ENCODE data around the gene USH1G. TPM values are rescaled to one million over a fixed set of nuclear protein-coding genes. Genes with fewer than 3 reads are reported as not detected.

The USH1G gene
- total and polyA plus RNA-seq, 2 of the 13 experiments (the other 11 are each of a cell fraction or from before 2014, with no cell fraction given) = 0.04 TPM; not detected in 1

DNA sequence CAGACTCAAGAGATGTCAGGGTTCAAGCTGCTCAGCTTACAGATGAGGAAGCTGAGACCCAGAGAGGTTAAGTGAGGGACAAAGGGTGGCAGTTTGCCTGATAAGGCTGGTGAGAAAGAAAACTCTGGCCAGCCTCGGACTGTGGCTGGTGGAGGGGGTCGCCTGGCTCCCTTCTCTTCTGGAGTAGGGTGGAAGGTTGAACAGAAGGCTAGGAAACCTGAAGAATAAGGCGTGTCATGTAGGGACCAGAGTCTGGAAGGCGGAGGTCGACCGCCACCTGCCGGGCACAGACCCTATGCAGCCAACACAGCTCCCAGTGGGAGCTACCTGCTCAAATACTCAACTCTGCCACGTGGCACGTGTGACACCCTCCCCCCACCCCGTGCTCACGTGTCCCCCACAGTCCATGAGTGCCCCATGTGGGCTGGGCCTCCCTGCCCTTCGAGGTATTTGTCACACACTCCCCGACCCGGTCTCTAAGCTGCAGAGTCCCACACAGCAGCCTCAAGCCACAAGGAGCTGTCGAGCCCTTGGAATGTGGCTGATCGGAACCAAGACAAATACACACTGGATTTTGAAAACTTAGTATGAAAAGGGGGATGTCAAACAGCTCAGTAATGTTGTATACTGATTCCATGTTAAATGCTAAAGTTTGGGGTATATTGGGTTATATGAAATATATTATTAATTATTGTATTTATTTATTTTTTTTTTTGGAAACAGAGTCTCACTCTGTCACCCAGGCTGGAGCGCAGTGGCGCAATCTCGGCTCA lies 37.7 kb upstream of the USH1G start (continued):
- TF ChIP-seq AHDC1 (CRISPR knock-in tag; IDR thresholded peaks at IDR 0.05; ENCODE audit: borderline replicate concordance) (no peak), MED13 (CRISPR knock-in tag; IDR thresholded peaks at IDR 0.05) (no peak), TSC22D2 (CRISPR knock-in tag; IDR thresholded peaks at IDR 0.05; ENCODE audit: borderline replicate concordance) (0 out of 2 replicates have a peak, but pooled peaks have one; percentile 83), ZNF646 (CRISPR knock-in tag; IDR thresholded peaks at IDR 0.05) (no peak), ZNF629 (CRISPR knock-in tag; conservative IDR thresholded peaks at IDR 0.05) (no peak), ZNF605 (CRISPR knock-in tag; IDR thresholded peaks at IDR 0.05) (peak; percentile 69), CENPBD1 (CRISPR knock-in tag; IDR thresholded peaks at IDR 0.05; ENCODE audit: borderline replicate concordance, low read depth) (no peak), ZNF234 (CRISPR knock-in tag; conservative IDR thresholded peaks at IDR 0.05) (no peak), ZNF44 (CRISPR knock-in tag; IDR thresholded peaks at IDR 0.05) (no peak), ZNF12 (CRISPR knock-in tag; IDR thresholded peaks at IDR 0.05) (peak; percentile 72), AGO1 (IDR thresholded peaks at IDR 0.05; ENCODE audit: low read depth, low read length, poor library complexity, severe bottlenecking) (no peak), ZNF430 (CRISPR knock-in tag; IDR thresholded peaks at IDR 0.05) (no peak), MAFF (IDR thresholded peaks at IDR 0.05; ENCODE audit: low read depth, low read length) (no peak), MAX (IDR thresholded peaks at IDR 0.05) (peak; percentile 99)
- TF ChIP-seq, protein P1, sequence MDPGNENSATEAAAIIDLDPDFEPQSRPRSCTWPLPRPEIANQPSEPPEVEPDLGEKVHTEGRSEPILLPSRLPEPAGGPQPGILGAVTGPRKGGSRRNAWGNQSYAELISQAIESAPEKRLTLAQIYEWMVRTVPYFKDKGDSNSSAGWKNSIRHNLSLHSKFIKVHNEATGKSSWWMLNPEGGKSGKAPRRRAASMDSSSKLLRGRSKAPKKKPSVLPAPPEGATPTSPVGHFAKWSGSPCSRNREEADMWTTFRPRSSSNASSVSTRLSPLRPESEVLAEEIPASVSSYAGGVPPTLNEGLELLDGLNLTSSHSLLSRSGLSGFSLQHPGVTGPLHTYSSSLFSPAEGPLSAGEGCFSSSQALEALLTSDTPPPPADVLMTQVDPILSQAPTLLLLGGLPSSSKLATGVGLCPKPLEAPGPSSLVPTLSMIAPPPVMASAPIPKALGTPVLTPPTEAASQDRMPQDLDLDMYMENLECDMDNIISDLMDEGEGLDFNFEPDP (CRISPR knock-in tag; conservative IDR thresholded peaks at IDR 0.05) = no peak

All from HepG2 (cell line).